SIG-M5 (cell line): Measurements from ENCODE around the gene NPHP3.

Experiments used
- DNase-seq: peaks from one replicate; lab custom pipeline; 2025; lab: John Stamatoyannopoulos, UW

The NPHP3 gene

DNA sequence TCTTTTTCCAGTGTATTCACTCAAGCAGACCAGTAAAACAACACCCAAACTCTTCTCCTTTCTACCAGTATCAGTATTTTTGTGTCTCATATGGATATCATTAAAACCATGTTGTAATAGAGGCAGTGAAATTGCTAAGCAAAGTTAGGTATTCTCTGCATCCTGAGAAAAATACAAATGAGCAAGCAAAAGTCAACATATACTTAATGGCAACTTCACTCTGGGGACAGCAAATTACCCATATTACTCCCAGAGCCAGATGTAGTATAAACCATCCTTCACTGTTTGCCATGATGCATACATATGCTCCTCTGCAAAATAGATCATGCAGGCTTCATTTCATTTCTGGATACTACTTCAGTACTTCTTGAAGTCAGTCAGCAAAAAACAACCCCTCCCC, 40.0 kb downstream of the NPHP3 start:
- DNase-seq = no peak

- DNase-seq = no peak
These were observed 40.8 kb downstream of the NPHP3 start for GRCh38 chr3:132681421-132681820.

DNA sequence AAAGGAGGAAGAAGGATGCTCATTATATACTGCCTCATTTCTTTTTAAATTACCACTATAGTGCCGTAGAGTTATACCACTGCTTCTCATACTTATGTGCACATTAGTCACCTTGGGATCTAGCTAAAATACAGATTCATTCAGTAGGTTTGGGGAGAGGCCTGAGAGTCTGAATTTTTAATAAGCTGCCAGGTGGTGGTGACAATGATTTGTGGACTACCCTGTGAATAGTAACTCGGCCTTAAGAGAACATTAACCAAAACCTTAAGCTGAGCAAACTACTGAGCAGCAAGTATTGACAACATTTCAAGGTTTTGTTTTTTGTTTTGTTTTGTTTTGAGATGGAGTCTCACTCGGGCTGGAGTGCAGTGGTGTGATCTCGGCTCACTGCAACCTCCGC, 42.3 kb downstream of the NPHP3 start:
- no peak for DNase-seq

GRCh38 chr3:132675408-132675807, 46.8 kb downstream of the NPHP3 start:
- DNase-seq = no peak

- no peak for DNase-seq
These were observed 52.9 kb downstream of the NPHP3 start for GRCh38 chr3:132669256-132669777.

DNA sequence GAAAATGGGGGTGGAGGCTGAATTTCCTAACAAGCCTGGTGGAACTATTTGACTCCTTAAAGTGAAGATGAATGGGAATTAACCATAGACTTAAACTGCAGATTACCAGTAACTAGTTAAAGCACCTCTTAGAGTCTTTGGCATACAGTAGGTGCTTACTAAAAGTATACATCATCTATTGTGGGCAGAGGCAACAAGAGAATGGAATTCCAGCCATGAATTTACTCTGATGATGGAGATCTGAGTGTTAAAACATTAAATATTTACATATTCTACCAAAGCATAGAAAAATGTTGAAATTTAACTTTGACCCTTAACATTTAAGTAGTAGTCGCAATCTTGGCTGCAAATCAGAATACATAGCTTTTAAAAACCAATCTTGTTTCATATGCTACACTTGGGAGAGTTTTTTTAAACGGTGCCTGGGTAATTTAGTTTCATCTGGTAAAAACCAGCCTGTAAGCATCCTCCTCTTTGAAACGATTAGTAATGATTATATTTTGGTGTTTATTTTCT, 56.9 kb downstream of the NPHP3 start:
- no peak for DNase-seq

- no peak for DNase-seq
These were observed 60.0 kb downstream of the NPHP3 start for GRCh38 chr3:132662212-132662611.

DNA sequence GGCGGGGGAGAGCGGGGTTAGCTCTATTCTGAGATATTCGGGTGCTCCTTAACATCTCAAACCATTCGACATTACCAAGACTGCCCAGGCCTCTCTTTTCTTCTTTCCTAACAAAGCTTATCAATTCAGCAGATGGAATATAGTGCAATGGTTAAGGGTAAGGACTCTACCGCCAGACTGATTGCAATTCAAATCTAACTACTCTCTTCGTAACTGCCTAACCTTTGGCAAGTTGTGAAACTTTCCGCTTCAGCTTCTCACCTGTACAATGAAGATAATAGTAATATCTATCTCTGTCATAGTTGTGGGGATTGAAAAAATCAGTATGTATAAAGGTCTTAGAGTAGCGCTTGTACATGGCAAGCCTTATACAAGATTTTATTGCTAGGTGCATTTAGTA, 61.1 kb downstream of the NPHP3 start:
- no peak for DNase-seq

GRCh38 chr3:132660811-132661070, 61.5 kb downstream of the NPHP3 start:
- DNase-seq = no peak

DNA sequence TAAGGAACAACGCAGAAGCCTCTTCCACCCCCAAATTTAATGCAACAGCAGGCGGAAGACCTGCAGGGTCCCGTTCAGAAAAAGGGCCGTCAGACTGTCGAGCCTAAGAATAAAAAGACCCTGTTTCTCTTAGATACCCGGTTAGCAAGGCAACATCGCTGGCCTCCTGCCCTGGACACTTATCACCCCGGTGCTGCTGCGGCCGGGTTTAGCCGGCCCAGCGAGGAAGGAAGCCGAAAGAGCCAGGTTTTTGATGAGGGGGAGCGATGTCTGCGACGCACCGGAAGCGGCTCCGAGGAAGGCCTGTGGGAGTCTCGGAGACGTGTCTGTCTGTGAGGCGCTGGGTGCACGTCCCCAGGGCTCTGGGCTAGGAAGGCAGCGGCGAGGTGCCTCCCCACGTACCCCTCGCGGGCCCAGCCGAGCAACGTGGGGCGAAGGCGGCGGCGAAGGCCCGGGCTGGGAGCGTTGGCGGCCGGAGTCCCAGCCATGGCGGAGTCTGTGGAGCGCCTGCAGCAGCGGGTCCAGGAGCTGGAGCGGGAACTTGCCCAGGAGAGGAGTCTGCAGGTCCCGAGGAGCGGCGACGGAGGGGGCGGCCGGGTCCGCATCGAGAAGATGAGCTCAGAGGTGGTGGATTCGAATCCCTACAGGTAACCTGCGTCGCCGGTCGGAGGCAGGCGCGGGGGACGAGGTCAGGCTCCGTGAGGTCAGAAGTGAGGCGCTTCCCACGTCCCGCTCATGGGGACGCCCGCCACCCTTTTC, 62.0 kb downstream of the NPHP3 start, which contains the start of gene UBA5:
UBA5 (plus strand) TSS at position 278 of the 759 bp plus-strand sequence; CDS start at position 487, 209 bp downstream.
- DNase-seq = no peak

DNA sequence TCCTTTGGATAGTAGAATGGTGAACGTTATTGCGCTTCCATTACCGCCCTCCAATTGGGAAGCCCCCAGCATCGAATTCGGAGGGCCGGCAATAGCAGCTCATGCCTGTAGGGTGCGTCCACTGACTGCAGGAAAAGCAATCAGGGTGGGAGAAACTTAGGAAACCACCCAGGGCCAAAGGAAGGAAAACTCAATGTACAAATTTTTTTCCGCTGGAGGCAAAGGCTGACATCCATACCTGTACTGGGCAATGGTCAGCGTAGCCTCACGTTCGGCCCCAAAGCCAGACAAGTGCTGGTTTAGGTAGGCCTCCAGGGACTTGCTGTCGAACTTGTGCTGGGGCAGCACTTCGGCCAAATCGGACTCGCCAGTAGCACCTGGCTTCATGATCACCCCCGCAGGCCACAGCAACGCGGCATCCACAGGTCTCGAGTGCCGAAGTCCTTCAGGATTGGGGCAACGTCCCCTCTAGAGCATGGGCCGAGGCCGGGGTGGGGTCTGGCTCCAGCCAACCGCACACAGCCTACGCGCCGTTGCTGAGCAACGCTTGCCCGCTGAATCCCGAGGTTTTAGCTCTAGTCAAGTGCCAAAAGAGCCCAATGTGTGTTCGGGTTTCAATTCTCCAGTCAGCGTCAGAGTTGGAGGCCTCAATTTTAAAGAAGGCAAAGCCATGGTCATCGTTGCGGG, 62.7 kb downstream of the NPHP3 start, which contains the start of gene ACAD11:
ACAD11 (minus strand) TSS at position 445 of the 687 bp plus-strand sequence; CDS start at position 387, 58 bp downstream.
- DNase-seq = no peak

DNA sequence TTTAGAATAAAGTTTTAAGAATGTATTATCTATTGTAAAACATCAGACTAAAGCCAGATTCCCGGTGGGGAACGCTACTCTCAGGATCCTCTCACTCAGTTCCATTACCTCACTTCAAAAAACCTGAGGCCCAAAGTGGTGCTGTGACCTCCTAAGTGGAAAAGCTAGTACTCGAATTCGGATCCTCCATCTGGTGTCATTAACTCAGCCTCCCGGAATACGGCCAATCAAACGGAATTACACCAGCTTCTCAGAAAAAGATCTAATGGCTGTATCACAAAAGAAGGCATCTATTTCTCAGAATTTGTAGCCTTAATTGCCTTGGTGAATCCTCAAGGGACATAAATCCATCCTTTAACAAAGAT, 63.2 kb downstream of the NPHP3 start:
- no peak for DNase-seq

DNA sequence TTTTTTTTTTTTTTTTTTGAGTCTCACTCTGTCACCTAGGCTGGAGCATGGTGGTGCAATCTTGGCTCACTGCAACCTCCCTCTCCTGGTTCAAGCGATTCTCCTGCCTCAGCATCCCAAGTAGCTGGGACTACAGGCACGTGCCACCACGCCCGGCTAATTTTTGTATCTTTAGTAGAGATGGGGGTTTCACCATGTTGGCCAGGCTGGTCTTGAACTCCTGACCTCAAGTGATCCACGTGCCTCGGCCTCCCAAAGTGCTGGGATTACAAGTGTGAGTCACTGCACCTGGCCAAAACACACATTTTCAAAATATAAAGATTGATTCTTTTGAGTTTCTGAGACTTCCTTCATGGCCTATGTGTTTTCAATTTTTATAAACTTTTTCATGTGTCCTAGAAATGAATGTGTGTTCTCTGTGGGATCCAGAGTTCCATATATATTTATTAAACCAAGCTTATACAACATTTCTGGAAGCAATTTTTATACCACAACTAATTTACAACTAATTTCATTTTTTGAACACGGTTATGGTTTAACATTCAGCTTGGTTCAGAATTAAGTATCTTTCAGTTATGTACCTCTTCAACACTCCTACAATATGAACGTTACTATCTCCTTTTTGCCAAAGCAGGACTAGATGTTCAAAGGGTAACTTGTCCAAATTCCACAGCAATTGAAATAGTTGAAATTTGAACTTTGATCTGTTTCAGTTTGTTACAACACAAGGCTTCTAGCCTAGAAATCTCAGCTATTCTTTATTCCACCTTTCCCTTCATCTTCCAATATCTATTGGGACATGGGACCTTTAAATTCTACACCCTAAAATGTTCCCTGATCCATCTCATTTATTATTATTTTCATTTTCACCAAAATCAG, 64.1 kb downstream of the NPHP3 start:
- no peak for DNase-seq

DNA sequence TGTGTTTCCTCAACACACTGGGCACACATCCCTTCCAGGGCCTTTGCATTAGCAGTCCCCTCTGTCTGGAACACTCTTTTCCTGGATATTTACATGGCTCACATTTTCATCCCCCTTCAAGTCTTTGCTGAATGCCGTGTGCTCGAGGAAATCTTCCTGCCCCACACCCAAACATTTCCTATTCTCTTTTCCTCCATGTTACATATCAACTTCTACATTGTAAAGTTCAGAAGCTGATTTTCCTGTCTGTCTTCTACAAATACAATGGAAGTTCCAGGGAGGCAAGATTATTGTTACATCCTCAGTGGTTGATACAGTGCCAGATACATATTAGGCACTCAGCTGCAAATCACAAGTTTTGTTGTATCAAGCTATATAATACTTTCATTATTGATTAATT, 66.7 kb downstream of the NPHP3 start:
- DNase-seq = no peak

DNA sequence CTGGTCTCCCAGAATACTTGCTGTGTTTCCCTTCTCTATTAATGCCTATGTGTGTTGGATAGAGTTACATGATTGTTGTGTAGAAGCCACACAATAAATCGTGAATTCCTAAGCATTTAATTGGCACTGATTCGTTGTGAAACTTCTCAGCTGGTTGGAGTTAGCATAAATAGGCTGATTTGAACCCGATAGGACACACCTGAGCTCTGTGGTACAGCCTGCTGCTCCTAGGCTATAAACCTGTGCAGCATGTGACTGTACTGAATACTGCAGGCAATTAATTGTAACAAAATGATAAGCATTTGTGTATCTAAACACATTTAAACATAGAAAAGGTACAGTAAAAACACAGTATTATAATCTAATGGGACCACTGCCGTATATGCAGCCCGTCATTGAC, 67.5 kb downstream of the NPHP3 start:
- DNase-seq = no peak

- no peak for DNase-seq
These were observed 68.0 kb downstream of the NPHP3 start for GRCh38 chr3:132654190-132654589.

DNA sequence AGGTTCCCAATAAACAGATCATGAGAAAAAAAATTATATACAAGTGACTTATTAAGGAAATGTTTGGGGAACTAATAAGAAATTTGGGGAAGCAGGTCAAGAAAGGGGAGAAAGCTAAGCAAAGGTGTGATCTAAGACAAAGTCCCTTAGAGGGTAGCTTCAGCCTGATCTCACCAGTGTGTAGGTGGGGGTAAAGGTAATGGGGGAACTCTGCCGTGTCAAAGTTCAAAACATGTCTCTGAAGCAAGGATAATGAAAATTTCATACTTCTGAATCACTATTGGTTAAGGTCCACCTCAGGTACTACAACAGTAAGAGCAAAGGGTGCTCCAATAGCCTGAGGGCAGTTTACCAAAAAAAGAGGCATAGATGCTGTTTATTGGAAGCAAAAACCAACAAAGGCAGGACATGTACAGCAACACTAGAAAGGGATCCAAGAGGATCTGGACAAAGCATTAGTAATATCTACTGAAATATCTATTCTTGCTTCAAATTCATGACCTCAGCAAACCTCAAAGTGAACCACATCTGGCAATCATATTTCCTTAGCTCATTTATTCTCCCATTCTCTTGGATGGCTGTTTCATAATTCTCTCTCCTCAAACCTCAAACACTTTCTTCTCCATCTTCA, 69.5 kb downstream of the NPHP3 start:
- no peak for DNase-seq

GRCh38 chr3:132650153-132650552, 72.1 kb downstream of the NPHP3 start:
- DNase-seq = no peak

- DNase-seq = no peak
These were observed 77.2 kb downstream of the NPHP3 start for GRCh38 chr3:132645058-132645457.

DNA sequence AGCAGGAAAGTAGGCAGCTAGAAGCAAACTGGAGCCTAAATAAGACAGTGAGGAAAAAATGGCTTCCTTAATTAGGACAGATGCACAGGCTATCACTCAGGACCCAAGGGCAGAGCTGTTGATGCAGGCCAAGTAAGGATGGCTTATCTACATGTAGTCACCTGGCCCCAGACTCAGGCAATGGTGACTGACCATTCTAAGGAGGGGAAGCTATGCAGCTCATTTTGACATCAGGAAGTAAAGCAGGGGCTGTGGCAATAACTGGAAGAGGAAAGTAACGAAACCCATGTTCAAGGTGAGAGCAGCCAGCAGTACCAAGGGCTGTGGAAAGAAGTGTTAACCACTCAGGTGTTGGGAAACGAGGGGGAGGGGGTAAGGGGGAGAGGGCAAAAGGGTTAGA, 78.8 kb downstream of the NPHP3 start:
- DNase-seq = no peak

GRCh38 chr3:132642539-132642847, 79.7 kb downstream of the NPHP3 start:
- DNase-seq = no peak
